NCI-H1436 (cell line): ENCODE measurements around the gene FBXW2.
"Not testable (repeated sequence)": the region's sequence is repeated elsewhere in the genome, so short reads cannot be mapped to it uniquely, and the experiment has no call there.

Experiments
- DNase-seq: peaks from one replicate; lab custom pipeline; 2025; lab: John Stamatoyannopoulos, UW

The FBXW2 gene

GRCh38 chr9:120779227-120779626 lies 14.0 kb downstream of the FBXW2 start:
- no peak for DNase-seq

- DNase-seq: no peak
These were observed 14.5 kb downstream of the FBXW2 start for GRCh38 chr9:120778758-120779157.

DNA sequence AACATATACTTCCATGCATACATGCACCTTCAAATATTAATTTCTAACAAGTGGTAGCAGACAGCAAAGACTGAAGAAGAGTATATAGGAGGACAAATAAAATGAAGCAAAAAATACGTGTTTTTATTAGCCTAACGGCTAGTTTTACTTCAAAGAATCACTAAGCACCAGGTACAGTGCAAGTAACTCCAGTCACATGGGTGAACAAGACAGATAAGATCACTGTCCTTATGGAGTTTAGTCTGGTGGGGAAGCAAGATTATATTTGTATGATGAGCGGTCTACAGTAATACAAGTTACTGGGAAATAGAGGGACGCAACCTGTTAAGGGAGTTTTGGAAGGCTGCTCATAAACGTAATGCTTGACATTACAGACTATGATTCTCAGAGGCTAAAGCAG lies 16.0 kb downstream of the FBXW2 start:
- no peak for DNase-seq

DNA sequence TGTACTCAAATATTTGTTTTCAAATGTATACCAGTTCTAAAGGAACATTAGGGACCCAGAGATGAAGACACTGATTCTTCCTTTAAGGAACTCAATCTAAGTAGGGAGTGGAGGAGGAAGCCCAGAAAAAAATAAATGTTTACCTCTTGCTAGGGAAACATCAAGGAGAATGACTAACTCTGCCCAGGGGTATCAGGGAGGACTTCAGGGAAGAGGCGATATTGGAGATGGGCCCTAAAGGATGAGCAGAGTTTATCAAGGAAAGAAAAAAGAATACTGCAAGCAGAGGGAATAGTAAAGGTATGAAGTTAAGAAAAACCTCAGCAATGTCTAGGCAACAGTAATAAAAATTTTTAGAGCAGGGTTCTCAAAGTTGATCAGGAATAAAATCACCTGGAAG lies 16.4 kb downstream of the FBXW2 start:
- no peak for DNase-seq

- DNase-seq: no peak
These were observed 17.4 kb downstream of the FBXW2 start for GRCh38 chr9:120775859-120776258.

GRCh38 chr9:120774719-120775118 lies 18.5 kb downstream of the FBXW2 start:
- DNase-seq: no peak

DNA sequence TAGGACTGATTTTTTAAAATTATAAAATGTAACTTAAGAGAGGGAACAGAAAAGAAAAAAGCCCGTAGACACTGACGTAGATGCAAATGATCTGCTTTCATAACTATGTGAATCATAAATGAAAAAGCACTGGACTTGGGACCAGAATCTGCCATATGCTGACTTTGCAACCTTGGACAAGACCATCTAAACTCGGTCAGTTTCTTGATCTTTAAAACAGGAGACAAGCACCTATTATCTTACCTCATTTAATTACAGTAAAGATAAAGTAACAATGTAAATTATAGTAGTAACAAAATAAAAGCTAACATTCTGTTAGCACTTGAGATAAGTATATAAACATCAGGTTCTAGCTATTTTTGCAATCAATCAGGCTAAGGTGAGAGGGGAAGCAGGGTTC lies 20.0 kb downstream of the FBXW2 start:
- no peak for DNase-seq

GRCh38 chr9:120770931-120771330 lies 22.3 kb downstream of the FBXW2 start:
- no peak for DNase-seq

DNA sequence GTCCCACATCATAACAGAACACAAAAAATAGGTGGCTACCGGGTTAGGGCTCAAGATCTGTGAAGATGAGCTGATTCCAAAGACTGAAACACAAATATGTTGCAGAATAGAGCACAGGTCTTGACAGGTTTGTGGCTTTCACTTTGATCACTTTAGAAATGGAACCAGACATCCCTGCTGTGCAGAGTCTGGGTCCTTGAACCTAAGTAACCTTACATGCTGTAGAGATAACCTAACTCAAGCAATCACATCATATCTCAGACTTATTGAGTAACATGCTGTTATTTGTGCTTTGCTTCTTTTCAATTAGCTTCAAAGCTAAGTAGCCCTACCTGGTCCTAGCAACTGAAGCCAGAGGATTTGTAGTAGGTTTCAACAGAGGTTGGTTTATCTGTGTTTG lies 24.3 kb downstream of the FBXW2 start:
- DNase-seq: no peak

DNA sequence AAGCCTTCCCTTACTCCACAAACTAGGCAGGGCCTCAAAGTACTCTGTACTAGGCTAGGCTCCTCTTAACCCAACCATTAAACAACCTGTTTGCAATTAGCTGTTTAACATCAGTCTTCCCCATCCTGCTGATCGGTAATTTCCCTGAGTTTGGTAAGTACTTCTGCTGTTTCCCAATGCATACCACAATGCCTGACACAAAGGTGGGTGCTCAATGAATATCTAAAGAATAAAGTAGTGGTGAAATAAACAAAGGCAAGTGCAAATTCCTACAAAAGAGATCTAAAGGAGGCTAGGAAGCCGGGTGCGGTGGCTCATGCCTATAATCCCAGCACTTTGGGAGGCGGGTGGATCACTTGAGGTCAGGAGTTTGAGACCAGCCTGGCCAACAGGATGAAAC lies 25.0 kb downstream of the FBXW2 start:
- DNase-seq: no peak

GRCh38 chr9:120767451-120767850 lies 25.8 kb downstream of the FBXW2 start:
- no peak for DNase-seq

- DNase-seq: no peak
These were observed 27.2 kb downstream of the FBXW2 start for GRCh38 chr9:120765910-120766425.

- DNase-seq: no peak
These were observed 28.7 kb downstream of the FBXW2 start for GRCh38 chr9:120764476-120764875.

- no peak for DNase-seq
These were observed 32.2 kb downstream of the FBXW2 start for GRCh38 chr9:120761006-120761405.

- DNase-seq: no peak
These were observed 33.3 kb downstream of the FBXW2 start for GRCh38 chr9:120759755-120760400.

GRCh38 chr9:120758544-120758943 lies 34.7 kb downstream of the FBXW2 start:
- DNase-seq: no peak

DNA sequence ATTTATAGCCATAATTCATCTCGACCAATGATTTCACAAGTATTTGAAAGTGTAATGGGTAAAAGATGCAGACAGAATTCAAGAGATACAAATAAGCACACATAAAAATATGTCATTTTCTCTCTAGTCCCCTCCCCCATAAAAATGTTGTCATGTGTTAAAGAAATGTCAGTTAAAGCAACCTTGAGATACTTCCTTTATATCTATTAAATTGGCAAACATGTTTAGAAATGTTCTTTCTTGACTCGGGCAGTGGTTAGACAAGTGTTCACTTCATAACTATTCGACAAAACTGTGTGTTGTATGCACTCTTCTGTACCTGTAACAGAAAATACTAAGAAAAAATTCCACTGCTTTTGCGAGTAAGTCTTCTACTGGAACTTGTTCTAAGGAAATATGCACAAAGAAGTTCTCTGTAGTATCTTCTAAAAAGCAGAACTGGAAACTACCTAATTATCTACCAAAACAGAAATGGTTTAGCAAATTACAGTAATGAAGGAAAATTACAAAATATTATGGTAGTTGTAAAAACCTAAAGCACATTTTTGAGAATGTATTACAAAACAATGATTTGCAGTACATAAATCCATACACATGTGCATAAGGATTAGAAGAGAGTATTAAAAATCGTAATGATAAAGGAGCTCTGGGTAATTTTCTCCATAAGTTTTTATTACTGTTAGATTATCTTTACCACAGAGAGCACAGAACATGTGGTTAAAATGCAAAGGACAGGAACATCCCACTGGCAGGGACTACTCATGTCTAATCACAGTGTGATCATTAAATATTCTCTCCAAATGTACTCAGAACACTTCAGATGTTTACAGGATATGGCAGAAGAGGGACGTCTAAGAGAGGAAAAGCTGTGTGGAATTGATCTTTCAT lies 35.9 kb downstream of the FBXW2 start:
- no peak for DNase-seq

DNA sequence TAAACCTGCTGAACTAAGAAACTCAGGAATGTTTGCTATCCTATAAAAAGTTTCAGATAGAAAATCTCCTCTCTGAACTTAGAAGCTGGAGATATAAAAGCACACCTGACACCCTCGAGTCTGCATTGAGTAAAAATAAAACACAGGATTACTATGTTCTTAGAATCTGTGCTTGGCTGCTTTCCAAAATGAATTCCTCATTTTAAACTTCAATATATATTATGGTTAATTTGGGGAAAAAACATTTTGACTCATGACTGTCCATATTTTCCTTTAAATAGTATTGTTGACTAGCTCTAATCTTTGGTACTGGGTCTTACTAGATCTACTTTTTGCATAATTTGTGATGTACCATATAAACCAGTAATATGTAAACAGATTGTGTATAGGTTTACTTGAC lies 36.7 kb downstream of the FBXW2 start:
- DNase-seq: no peak

GRCh38 chr9:120755810-120756434 lies 37.3 kb downstream of the FBXW2 start:
- peak; percentile 37 for DNase-seq

DNA sequence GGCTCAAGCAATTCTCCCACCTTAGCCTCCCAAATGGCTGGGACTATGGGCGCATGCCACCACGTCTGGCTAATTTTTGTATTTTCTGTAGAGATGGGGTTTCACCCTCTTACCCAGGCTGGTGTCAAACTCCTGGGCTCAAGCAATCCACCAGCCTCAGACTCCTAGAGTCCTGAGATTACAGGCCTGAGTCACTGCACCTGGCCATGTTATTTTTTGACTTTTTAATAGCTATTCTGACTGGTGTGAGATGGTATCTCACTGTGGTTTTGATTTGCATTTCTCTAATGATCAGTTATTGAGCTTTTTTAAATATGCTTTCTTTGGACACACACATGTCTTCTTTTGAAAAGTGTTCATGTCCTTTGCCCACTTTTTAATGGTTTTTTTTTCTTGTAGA lies 38.2 kb downstream of the FBXW2 start:
- DNase-seq: no peak

DNA sequence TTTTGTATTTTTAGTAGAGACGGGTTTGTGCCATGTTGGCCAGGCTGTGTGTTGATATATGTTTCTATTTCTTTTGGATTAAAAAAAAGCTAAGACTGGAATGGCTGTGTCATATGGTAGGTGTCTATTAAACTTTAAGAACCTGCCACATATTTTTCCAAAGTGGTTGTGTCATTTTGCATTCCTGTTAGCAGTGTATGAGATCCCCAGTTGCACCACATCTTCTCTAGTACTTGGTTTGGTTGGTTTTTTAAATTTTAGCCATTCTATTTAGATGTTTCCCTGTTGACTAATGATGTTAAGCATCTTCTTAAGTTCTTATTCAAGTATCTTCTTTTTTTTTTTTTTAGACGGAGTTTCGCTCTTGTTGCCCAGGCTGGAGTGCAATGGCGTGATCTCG lies 42.8 kb downstream of the FBXW2 start:
- no peak for DNase-seq

- DNase-seq: not testable (repeated sequence)
These were observed 46.9 kb downstream of the FBXW2 start for GRCh38 chr9:120746366-120746765.

DNA sequence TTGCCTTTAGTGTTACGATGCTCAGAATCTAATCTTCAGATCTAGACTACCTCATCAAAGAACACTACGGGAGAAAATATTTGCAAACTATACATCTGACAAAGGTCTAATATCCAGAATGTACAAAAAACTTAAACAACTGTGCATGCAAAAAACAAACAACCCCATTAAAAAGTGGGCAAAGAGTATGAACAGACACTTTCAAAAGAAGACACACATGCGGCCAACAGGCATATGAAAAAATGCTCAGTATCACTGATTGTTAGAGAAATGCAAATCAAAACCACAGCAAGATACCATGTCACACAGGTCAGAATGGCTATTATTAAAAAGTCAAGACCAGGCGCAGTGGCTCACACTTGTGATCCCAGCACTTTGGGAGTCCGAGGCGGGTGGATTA lies 47.9 kb downstream of the FBXW2 start:
- no peak for DNase-seq
